Stimulated activated CD4-positive, alpha-beta T cell treated with anti-CD3 and anti-CD28 coated beads, Interleukin-12 subunit alpha, Interleukin-12 subunit beta, amount 100 ng/mL, for 4 hours (primary cell): ENCODE data around the gene ELN.
"Not testable (repeated sequence)": the region's sequence is repeated elsewhere in the genome, so short reads cannot be mapped to it uniquely, and the experiment has no call there.

ENCODE experiments used
- DNase-seq: peaks from one replicate; pipeline ENCODE4 v3.0.0-alpha.2; 2020

The ELN gene

DNA sequence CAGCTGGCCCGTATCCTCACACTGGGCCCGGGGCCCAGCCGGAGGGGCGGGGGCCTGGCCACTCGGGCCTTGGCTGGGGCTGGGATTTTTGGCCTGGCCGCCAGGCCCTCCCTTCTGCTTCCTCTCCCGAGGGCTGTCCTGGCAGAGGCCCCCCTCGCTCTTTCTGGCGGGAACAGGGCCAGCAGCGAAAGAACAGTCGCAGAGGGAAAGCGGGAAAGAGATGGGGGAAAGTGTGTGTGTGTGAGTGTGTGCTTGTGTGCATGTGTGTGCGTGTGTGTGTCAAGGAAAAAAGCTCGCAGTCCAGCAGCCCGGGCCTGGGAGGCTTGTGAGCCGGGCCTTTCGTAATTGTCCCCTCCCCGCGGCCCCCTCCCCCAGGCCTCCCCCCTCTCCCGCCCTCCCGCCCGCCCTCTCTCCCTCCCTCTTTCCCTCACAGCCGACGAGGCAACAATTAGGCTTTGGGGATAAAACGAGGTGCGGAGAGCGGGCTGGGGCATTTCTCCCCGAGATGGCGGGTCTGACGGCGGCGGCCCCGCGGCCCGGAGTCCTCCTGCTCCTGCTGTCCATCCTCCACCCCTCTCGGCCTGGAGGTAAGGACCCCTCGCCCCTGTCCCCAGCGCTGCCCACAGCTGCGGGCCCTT, at the start of gene ELN:
Gene ELN (plus strand): TSS at position 491 of the 638 bp plus-strand sequence. CDS start 15 bp downstream, at position 506.
- DNase-seq, result no peak

- no peak for DNase-seq
These were observed 49.1 kb upstream of the ELN start for GRCh38 chr7:73978661-73979563.

DNA sequence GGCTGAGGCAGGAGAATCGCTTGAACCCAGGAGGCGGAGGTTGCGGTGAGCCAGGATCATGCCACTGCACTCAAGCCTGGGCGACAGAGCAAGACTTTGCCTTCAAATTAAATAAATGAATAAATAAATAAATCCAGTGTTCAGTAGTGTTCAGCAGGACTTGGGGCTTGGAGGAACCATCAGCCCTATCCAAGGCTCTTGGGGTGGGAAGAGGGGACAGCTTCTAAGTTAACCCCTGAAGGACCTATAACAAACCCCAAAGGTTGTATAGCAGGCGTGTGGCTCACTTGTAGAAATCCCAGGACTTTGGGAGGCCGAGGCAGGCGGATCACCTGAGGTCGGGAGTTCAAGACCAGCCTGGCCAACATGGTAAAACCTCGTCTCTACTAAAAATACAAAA, 48.3 kb upstream of the ELN start:
- not testable (repeated sequence) for DNase-seq

DNA sequence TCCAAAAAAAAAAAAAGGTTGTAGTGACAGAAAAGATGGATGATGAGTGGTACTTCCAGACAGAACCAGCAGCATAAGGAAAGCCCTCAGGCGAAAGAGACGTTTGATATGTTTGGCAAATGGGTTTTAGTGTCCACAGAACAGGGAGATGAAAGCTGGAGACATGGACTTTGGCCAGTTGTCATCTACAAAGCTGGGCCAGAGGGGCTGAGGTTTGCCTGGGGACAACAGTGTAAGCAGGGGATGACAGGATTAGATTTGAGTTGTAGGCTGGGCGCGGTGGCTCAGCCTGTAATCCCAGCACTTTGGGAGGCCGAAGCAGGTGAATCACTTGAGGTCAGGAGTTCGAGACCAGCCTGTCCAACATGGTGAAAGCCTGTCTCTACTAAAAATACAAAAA, 47.8 kb upstream of the ELN start:
- DNase-seq, result no peak

GRCh38 chr7:73981933-73982332, 46.0 kb upstream of the ELN start:
- no peak for DNase-seq

DNA sequence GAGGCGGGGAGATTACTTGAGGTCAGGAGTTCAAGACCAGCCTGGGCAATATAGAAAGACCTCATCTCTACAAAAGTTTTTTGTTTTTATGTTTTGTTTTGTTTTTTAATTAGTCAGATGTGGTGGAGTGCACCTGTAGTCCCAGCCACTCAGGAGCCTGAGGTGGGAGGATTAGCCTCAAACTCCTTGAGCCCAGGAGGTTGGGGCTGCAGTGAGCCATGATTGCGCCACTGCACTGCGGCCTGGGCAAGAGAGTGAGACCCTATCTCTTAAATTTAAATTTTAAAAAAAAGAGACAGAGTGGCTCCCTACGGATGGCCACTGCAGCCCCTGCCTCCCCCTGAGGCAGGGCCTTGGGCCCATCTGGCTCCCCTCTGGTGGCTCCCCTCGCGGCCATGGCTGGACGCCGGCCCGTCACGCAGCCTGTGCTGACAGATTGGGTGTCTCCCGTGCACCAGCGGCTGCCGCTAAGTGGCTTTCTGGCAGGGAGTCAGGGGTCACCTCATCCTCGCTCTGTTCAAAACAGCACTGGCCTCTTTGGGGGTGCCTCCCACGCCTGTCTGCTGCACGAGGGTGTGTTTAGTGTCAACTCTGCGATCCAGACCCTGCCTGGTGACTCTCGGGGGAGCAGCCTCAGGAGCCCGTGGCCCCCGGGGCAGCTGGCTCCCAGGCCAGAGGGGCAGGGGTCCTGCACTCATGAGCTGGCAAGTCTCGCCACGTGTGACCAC, 44.4 kb upstream of the ELN start:
- DNase-seq, result no peak

GRCh38 chr7:73984481-73985205, 43.3 kb upstream of the ELN start:
- no peak for DNase-seq

GRCh38 chr7:73985737-73986141, 42.2 kb upstream of the ELN start:
- no peak for DNase-seq

DNA sequence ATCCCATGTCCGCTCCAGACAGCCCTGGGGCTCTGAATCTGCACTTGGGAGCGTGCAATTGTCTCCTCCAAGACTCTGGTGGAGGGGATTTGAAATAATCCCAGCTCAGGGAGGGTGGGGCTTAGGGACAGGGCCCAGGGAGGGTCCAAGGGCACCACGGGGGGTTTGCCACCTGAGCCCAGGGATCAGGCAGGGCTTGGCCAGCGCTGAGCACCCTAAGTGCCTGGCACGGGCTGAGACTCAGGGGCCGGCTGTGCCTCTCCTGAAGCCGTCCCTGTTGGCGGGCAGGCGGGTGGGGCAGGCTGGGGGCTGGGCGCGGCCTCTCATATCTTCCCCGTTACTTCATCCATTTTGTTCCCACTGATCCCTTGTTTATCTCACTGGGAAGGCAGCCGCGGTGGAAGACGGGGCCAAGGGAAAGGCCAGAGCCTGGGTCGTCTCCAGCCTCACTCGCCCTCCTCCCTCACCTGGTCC, 41.8 kb upstream of the ELN start:
- no peak for DNase-seq

DNA sequence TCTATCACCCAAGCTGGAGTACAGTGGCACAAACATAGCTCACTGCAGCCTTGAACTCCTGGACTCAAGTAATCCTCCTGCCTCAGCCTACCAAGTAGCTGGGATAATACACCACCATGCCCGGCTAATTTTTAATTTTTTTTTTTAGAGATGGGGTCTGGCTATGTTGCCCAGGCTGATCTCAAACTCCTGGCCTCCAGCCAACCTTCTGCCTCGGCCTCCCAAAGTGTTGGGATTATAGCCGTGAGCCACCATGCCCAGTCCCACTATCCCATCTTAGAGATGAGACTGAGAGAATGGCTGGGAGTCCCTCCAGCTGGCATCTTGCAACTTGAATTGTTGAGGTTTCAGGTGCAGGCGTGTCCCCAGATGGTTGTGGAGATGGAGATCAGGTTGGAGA, 40.7 kb upstream of the ELN start:
- no peak for DNase-seq

GRCh38 chr7:73988197-73988596, 39.8 kb upstream of the ELN start:
- no peak for DNase-seq

DNA sequence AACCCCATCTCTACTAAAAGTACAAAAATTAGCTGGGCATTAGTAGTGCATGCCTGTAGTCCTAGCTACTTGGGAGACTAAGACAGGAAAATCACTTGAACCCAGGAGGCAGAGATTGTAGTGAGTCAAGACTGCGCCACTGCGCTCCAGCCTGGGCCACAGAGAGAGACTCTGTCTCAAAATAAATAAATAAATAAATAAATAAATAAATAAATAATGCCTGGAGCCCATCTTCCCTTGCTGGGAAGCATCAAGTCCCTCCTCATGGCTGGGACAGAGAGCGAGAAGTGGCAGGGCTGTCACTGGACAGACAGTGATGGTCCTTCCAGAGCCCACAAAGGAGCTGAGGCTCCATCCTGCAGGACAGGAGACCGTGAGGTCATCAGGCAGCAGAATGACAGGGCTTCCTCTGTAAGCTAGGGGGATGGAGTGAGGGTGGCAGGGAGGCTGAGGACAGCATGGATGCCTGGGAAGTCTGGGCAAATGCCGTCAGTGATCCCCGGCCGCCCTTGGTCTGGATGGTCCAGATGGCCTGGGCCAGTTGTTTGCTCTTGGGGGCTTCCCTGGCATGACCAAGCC, 36.4 kb upstream of the ELN start:
- DNase-seq, result no peak

DNA sequence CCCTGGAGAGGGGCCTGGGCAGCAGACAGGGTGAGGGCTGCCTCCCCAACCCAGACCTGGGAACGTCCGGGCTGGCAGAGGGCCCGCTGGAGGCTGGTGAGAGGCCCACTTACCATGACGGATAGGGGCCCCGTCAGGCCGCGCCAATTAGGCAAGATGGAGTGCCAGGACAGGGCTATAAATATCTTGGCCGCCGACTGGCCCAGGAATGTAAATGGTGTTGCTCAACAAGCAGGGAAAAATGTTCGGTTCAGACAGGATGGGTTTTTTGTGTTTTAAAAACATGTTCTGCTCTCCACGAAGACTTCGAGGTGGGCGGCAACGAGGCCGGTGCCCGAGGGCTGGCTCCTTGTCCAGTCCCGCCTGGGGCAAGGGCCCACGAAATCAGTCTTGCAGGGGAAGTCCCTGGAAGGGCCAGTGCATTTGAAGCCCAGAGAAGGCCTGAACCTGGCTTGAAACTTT, 35.8 kb upstream of the ELN start:
- no peak for DNase-seq

GRCh38 chr7:73994023-73994422, 34.0 kb upstream of the ELN start:
- no peak for DNase-seq

- DNase-seq, result no peak
These were observed 33.2 kb upstream of the ELN start for GRCh38 chr7:73994761-73995160.

GRCh38 chr7:73995330-73995729, 32.6 kb upstream of the ELN start:
- DNase-seq, result no peak

GRCh38 chr7:73995821-73996511, 32.0 kb upstream of the ELN start:
- DNase-seq, result no peak

GRCh38 chr7:73997056-73997455, 30.9 kb upstream of the ELN start:
- DNase-seq, result no peak

DNA sequence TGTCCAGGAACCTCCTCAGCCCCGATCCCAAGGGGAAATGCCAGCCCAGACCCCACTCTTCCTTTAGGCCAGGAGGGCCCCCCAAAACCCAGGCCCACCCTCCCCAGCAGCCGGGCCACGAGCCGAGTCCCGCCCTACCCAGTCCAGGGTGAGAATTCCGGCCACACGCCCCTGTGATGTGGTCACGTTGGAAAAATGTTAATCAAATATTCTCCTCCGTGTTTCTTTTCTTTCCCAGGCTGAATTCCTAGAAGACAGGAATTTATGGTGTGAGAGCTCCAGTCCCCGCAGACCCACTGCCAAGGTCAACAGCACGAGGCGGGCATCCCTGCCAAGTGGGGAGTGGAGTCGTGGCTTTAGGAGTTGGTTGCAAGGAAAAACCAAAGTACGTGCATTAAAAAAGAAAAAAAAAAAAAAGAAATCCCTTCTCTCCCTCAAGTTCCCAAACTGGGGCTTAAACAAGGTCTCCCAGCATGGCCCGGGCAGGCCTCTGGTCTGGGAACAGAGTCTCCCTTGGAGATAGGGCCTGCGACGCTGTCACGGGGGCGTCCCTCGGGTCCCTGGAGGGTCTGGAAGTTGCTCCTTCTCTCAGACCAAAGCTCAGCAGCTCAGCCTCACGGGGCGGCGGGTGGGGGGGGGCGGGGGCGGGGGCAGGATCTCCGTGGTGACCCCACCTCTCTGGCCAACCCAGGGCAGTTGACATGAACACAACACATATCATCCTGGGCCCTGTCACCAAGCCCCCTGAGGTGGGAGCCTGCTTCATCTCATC, 28.1 kb upstream of the ELN start:
- no peak for DNase-seq

- no peak for DNase-seq
These were observed 27.4 kb upstream of the ELN start for GRCh38 chr7:74000489-74001149.
